ENCODE measurements around the gene CCDC195.

- TF ChIP-seq, protein P1, sequence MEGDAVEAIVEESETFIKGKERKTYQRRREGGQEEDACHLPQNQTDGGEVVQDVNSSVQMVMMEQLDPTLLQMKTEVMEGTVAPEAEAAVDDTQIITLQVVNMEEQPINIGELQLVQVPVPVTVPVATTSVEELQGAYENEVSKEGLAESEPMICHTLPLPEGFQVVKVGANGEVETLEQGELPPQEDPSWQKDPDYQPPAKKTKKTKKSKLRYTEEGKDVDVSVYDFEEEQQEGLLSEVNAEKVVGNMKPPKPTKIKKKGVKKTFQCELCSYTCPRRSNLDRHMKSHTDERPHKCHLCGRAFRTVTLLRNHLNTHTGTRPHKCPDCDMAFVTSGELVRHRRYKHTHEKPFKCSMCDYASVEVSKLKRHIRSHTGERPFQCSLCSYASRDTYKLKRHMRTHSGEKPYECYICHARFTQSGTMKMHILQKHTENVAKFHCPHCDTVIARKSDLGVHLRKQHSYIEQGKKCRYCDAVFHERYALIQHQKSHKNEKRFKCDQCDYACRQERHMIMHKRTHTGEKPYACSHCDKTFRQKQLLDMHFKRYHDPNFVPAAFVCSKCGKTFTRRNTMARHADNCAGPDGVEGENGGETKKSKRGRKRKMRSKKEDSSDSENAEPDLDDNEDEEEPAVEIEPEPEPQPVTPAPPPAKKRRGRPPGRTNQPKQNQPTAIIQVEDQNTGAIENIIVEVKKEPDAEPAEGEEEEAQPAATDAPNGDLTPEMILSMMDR (IDR thresholded peaks at IDR 0.05; ENCODE audit: low read depth, low read length), result no peak
- TF ChIP-seq EZH2phosphoT487 (IDR thresholded peaks at IDR 0.05; ENCODE audit: low read depth), result no peak
These were observed 20.1 kb upstream of the CCDC195 start for GRCh38 chr2:224736227-224736626.
